SK-N-SH treated with all-trans-retinoic acid at 6 μM for 48 hours (cell line): Measurements from ENCODE around the gene KIAA1328.

Source experiments
- ATAC-seq: fragments of 200-7000 bp; cut with Tn5 transposase; 3 replicates; pipeline ENCODE4 v1.9.1; 2020; ENCODE audit warnings: mild to moderate bottlenecking, moderate library complexity
- ARNTL ChIP-seq: fragments of 450-650 bp; formaldehyde crosslinking; IDR thresholded peaks from 2 replicates; pipeline ENCODE4 v1.5.0; 2020; ENCODE audit warnings: low read depth, mild to moderate bottlenecking, moderate library complexity, borderline replicate concordance
- BACH2 ChIP-seq: fragments of 250-450 bp; sonication (Bioruptor Pico); IDR thresholded peaks from 2 replicates; pipeline ENCODE4 v1.9.0; 2021; ENCODE audit warnings: mild to moderate bottlenecking, borderline replicate concordance
- CSDC2 ChIP-seq: fragments of 250-450 bp; sonication (Bioruptor Pico); IDR thresholded peaks from 2 replicates; pipeline ENCODE4 v1.5.0; 2020; ENCODE audit warnings: mild to moderate bottlenecking, moderate library complexity
- ESRRG ChIP-seq: fragments of 250-450 bp; sonication (Bioruptor Pico); IDR thresholded peaks from 2 replicates; pipeline ENCODE4 v1.6.1; 2021; ENCODE audit warnings: mild to moderate bottlenecking
- GLIS3 ChIP-seq: fragments of 250-450 bp; sonication (Bioruptor Pico); IDR thresholded peaks from 2 replicates; pipeline ENCODE4 v1.5.0; 2020; ENCODE audit warnings: mild to moderate bottlenecking, moderate library complexity
- ISL1 ChIP-seq: fragments of 250-450 bp; sonication (Bioruptor Pico); IDR thresholded peaks from 2 replicates; pipeline ENCODE4 v2.1.2; 2022; ENCODE audit warnings: mild to moderate bottlenecking, moderate library complexity
- PPARA ChIP-seq: fragments of 250-450 bp; sonication (Bioruptor Pico); IDR thresholded peaks from 2 replicates; pipeline ENCODE4 v1.5.0; 2020; ENCODE audit warnings: mild to moderate bottlenecking, borderline replicate concordance
- RARB ChIP-seq: fragments of 250-450 bp; sonication (Bioruptor Pico); IDR thresholded peaks from 2 replicates; pipeline ENCODE4 v1.8.0; 2021; ENCODE audit warnings: mild to moderate bottlenecking, moderate library complexity
- SNAI2 ChIP-seq: fragments of 250-450 bp; sonication (Bioruptor Pico); IDR thresholded peaks from 2 replicates; pipeline ENCODE4 v1.5.0; 2020; ENCODE audit warnings: mild to moderate bottlenecking, moderate library complexity
- TOX ChIP-seq: fragments of 250-450 bp; sonication (Bioruptor Pico); IDR thresholded peaks from 2 replicates; pipeline ENCODE4 v1.8.0; 2021; ENCODE audit warnings: mild to moderate bottlenecking, moderate library complexity, borderline replicate concordance
- ZC3H10 ChIP-seq: fragments of 250-450 bp; sonication (Bioruptor Pico); IDR thresholded peaks from 2 replicates; pipeline ENCODE4 v1.5.1; 2021; ENCODE audit warnings: mild to moderate bottlenecking, moderate library complexity
- ZFP30 ChIP-seq: fragments of 450-650 bp; formaldehyde crosslinking; IDR thresholded peaks from 2 replicates; pipeline ENCODE4 v1.5.0; 2022; ENCODE audit warnings: mild to moderate bottlenecking, moderate library complexity
- ZNF565 ChIP-seq: fragments of 450-650 bp; formaldehyde crosslinking; conservative IDR thresholded peaks from 2 replicates; pipeline ENCODE4 v1.5.0; 2020; ENCODE audit warnings: low read depth, mild to moderate bottlenecking, moderate library complexity
- ZNF70 ChIP-seq: fragments of 450-650 bp; formaldehyde crosslinking; IDR thresholded peaks from 2 replicates; pipeline ENCODE4 v1.5.0; 2020; ENCODE audit warnings: mild to moderate bottlenecking, moderate library complexity
- ZNF8 ChIP-seq: fragments of 450-650 bp; formaldehyde crosslinking; IDR thresholded peaks from 2 replicates; pipeline ENCODE4 v1.5.0; 2020; ENCODE audit warnings: mild to moderate bottlenecking, moderate library complexity
- TF ChIP-seq, protein P1 (sequence below): fragments of 250-450 bp; sonication (Bioruptor Pico); IDR thresholded peaks from 2 replicates; pipeline ENCODE4 v1.5.1; 2021; ENCODE audit warnings: mild to moderate bottlenecking, moderate library complexity
- TF ChIP-seq, protein P2 (sequence below): fragments of 250-450 bp; sonication (Bioruptor Pico); IDR thresholded peaks from 2 replicates; pipeline ENCODE4 v1.8.0; 2020; ENCODE audit warnings: mild to moderate bottlenecking, moderate library complexity, borderline replicate concordance
- TF ChIP-seq, protein P3 (sequence below): fragments of 250-450 bp; sonication (Bioruptor Pico); IDR thresholded peaks from 2 replicates; pipeline ENCODE4 v1.5.1; 2020; ENCODE audit warnings: low read depth, mild to moderate bottlenecking, moderate library complexity

KIAA1328 gene

DNA sequence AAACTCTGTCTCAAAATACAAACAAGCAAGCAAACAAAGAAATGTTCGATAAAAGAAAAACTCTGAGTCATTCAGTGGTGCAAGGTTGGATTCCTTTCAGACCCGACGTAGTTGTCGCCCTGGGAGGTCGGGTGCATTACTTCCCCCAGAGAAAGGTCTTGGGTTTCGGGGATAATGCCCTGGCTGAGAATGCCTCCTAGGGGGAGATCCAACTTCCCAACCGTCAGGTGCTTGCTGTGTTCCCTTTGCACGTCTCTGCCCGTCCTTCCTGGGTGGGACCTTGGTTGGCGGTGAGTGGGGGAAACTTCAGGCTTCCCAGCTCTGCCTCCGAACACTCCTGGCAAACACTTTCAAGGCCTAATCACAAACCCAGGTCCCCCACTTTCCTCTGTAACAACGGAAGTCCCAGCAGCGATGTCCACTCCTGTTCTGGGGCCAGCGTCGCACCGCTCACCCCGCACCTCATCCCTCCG is 734 bp upstream of the KIAA1328 start (continued):
- no peak for TF ChIP-seq TOX (CRISPR knock-in tag)

DNA sequence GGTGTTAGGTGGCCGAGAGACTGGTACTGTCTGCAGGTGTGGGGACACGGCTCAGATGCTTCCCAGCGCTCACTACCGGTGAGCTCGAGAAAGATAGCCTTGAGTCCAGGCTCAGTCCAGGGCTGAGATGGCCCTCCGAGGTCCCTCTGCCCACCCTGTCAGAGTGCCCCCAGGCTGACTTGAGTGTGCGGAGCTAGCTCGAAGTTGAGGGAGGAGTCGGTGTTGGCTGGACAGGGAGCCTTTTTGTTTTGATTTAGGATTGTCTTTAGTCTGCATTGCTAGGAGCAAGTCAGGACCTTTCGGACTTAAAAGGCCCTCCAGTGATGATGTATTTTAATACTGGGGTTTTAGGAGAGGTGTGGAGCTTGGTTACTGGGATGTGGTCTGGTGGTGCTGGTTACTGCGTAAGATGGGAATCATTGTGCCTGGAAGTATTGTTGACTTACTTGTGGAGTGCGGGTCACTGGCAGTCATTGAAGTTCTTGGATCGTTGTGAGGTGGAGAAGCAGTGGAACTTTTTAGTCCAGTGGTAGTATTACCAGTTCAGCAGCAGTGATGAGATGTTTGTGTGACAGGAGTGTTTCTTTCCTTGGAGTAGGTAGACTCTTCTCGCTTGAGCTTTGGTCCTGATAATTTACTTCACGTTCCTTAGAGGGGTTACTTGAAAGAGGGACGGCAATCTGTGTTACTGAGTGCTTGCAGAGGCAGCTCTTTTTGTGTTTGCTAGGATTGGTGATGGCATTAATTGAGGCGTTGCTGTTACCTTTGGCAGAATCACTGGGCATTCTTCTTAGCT is 633 bp downstream of the KIAA1328 start:
- ATAC-seq = peak; percentile 2
- TF ChIP-seq SNAI2 (CRISPR knock-in tag) (0 out of 2 replicates have a peak, but pooled peaks have one; percentile 1), RARB (no peak), ESRRG (CRISPR knock-in tag) (no peak)
- TF ChIP-seq, protein P1, sequence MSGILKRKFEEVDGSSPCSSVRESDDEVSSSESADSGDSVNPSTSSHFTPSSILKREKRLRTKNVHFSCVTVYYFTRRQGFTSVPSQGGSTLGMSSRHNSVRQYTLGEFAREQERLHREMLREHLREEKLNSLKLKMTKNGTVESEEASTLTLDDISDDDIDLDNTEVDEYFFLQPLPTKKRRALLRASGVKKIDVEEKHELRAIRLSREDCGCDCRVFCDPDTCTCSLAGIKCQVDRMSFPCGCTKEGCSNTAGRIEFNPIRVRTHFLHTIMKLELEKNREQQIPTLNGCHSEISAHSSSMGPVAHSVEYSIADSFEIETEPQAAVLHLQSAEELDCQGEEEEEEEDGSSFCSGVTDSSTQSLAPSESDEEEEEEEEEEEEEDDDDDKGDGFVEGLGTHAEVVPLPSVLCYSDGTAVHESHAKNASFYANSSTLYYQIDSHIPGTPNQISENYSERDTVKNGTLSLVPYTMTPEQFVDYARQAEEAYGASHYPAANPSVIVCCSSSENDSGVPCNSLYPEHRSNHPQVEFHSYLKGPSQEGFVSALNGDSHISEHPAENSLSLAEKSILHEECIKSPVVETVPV (CRISPR knock-in tag) = no peak

DNA sequence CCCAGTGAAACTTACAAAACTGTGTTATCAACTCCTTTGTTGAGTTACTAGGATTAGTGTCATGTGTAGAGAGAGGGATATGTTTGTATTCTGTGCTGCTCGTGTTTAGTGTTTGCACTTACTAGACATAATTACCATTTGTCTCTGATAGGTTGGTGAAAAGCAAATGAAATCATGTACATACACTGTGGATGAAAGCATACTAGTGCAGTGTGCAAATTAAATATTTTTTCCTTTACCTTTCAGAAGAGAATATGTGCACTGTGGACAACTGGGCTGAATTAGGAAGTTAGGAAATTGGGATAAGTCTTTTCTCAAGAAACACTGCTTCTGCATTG is 1.2 kb downstream of the KIAA1328 start:
- ATAC-seq = no peak
- TF ChIP-seq PPARA (CRISPR knock-in tag) (no peak), SNAI2 (CRISPR knock-in tag) (no peak), CSDC2 (CRISPR knock-in tag) (no peak), ISL1 (CRISPR knock-in tag) (no peak)
- TF ChIP-seq, protein P2, sequence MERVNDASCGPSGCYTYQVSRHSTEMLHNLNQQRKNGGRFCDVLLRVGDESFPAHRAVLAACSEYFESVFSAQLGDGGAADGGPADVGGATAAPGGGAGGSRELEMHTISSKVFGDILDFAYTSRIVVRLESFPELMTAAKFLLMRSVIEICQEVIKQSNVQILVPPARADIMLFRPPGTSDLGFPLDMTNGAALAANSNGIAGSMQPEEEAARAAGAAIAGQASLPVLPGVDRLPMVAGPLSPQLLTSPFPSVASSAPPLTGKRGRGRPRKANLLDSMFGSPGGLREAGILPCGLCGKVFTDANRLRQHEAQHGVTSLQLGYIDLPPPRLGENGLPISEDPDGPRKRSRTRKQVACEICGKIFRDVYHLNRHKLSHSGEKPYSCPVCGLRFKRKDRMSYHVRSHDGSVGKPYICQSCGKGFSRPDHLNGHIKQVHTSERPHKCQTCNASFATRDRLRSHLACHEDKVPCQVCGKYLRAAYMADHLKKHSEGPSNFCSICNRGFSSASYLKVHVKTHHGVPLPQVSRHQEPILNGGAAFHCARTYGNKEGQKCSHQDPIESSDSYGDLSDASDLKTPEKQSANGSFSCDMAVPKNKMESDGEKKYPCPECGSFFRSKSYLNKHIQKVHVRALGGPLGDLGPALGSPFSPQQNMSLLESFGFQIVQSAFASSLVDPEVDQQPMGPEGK (CRISPR knock-in tag) = no peak

DNA sequence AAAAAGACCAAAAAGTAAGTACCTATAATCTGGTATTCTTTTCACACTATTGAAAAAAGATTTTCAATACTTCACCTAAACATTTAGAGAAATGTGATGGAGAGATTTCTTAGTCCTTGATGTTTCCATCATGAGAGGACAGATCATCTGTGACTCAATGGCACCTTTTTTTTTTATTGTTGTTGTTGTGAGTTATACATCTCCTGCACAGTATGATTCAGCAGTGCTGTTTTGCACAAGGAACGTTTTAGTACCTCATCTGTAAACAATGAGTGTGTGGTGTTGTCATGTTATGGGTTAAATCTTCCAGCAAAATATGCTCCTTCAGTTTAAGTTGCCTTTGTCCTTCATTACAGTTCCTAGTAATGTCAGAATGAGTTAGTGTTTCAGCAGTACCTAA is 2.2 kb downstream of the KIAA1328 start:
- TF ChIP-seq ZFP30 = no peak
- TF ChIP-seq GLIS3 (CRISPR knock-in tag) = no peak
- TF ChIP-seq SNAI2 (CRISPR knock-in tag) = no peak
- TF ChIP-seq BACH2 (CRISPR knock-in tag) = no peak
- no peak for TF ChIP-seq ZNF565
- no peak for TF ChIP-seq ZNF70 (CRISPR knock-in tag)
- no peak for TF ChIP-seq TOX (CRISPR knock-in tag)
- no peak for TF ChIP-seq ARNTL (CRISPR knock-in tag)
- TF ChIP-seq ESRRG (CRISPR knock-in tag) = no peak
- TF ChIP-seq, protein P1 (CRISPR knock-in tag) = no peak
- TF ChIP-seq, protein P3, sequence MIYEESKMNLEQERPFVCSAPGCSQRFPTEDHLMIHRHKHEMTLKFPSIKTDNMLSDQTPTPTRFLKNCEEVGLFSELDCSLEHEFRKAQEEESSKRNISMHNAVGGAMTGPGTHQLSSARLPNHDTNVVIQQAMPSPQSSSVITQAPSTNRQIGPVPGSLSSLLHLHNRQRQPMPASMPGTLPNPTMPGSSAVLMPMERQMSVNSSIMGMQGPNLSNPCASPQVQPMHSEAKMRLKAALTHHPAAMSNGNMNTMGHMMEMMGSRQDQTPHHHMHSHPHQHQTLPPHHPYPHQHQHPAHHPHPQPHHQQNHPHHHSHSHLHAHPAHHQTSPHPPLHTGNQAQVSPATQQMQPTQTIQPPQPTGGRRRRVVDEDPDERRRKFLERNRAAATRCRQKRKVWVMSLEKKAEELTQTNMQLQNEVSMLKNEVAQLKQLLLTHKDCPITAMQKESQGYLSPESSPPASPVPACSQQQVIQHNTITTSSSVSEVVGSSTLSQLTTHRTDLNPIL (CRISPR knock-in tag) = no peak
- no peak for TF ChIP-seq PPARA (CRISPR knock-in tag)
- TF ChIP-seq ZC3H10 (CRISPR knock-in tag) = no peak
- no peak for ATAC-seq

DNA sequence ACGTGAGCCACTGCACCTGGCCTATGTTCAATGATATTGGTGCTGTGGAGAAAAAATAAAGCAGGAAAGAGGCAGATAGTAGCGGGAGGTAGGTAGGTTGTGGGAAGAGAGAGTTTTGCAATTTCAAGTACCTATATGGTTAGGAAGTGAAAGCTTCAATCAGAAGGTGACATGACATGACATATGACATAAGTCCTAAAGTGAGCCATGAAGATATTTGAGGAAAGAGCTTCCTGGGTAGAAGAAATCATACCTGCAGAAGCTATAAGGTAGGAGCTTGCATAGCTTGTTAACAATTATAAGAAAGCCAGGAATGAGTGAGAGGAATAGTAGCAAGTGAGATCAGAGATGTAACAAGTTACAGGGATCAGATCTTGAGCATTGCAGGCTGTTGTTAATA is 4.2 kb downstream of the KIAA1328 start:
- no peak for TF ChIP-seq ZNF8 (CRISPR knock-in tag)
- ATAC-seq = no peak

DNA sequence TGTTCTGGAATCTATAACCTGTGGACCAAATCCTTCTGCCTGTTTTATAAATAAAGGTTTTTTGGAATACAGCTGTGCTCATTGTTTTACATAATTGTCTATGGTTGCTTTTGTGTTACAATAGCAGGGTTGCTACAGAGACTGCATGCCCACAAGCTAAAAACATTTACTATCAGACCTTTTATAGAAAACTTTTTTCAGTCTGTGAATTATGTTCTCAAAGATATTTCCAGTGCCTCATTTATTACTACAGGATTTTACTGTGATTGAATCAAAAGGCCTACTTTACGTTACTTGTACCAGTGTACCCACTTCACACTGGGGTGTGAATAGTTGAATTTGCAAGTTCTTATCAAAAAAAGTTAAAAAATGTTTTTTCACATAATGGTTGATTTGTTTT is 7.0 kb downstream of the KIAA1328 start:
- TF ChIP-seq TOX (CRISPR knock-in tag) = no peak
- no peak for TF ChIP-seq ESRRG (CRISPR knock-in tag)
- no peak for TF ChIP-seq GLIS3 (CRISPR knock-in tag)
- TF ChIP-seq RARB = no peak
- no peak for TF ChIP-seq CSDC2 (CRISPR knock-in tag)
- TF ChIP-seq BACH2 (CRISPR knock-in tag) = no peak
- ATAC-seq = no peak
